B cell (primary cell): Measurements from ENCODE around the gene MAP3K12.

Experiments
- CTCF ChIP-seq: fragments of 200-600 bp; IDR thresholded peaks from one replicate; pipeline ENCODE4 v1.8.0; 2022; ENCODE audit warnings: antibody characterized with exemption, mild to moderate bottlenecking
- EZH2 ChIP-seq: IDR thresholded peaks from 2 replicates; pipeline ENCODE4 v1.6.1; 2012; ENCODE audit warnings: borderline replicate concordance, low read depth, mild to moderate bottlenecking, moderate library complexity, low read length; ENCODE audit not compliant: insufficient read depth, poor library complexity, severe bottlenecking

- TF ChIP-seq EZH2: no peak
- no peak for TF ChIP-seq CTCF
Measured at GRCh38 chr12:53472056-53472582, 27.1 kb downstream of the MAP3K12 start.
